ENCODE measurements around the gene CCDC149.

Gene CCDC149

DNA sequence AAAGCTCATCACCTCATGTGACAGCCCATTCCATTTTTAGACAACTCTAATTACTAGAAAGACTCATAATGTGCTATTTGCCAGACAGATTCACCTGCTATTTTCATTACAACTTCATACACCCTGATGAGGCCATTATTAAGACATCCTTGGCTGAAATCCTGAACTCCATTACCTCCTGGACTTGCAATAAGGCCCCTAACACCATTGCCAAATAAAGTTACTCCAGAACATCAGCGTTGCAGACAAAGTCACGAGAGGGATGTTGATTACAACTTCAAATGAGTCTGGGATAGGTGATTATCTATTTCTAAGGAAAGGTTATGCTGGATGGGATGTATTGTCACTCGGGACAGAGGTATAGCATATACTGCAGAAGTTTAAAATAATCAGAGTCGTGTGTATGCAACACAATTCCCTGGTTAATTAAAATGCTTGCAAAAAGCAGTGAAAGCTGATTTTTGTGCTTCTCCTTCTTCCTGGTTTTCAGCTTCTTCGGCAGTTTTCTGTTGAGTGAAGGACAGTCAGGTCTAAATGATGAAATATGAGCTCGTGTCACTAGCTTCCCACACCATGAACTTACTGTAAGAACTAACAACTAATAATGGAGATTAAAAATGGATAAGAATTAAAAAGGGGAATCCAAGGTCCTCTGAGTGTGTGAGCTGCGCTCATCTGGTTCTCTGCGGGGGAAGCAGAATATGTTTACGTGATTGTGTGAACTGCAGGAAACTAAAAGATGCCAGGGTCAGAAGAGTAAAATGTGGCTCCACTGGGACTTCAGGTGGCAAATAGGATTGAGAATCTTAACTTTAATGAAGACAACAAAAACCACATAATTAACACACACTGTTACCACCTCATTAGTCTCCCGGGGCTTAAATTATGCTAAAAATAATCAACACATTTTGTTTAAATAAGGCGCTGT is 135.0 kb downstream of the CCDC149 start:
- DNase-seq (ENCODE audit: low read depth in 2 of 2) = no peak

DNA sequence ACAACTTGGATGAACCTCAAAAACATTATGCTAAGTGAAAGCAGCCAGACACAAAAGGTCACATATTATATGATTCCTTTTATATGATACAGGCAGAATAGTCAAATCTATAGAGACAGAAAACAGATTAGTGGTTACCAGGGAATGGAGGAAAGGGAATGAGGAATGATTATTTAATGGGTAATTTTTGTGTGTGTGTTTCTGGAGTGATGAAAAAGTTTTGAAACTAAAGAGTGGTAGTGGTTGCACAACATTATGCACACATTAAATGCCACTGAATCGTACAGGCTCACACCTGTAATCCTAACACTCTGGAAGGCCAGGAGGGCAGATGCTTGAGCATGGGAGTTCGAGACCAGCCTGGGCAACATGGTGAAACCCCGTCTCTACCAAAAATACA is 137.1 kb downstream of the CCDC149 start:
- DNase-seq (ENCODE audit: low read depth in 2 of 2) = no peak

DNA sequence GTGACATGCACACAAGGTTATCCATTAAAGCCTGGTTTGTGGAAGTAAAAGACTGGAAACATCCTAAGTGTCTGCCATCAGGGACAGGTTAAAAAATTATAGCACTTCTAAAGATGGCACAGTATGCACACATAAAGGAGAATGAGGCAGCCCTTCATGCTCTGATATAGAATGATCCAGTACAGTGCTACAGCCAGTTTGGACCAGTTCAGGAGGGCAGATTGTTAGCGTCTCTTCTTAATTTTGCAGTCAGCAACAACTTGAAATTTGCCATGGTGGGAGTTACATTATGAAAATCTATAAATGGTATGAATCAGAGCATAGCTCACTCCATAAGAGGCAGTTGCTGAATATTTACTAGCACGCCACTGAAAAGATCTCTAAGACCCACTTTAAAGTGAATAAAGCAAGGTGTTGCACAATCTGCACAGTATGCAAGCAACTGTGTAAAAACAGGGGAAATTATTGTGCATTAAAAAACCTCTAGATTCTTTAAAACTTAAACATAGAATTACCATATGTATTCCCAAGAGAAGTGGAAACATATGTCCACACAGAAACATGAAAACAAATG is 137.7 kb downstream of the CCDC149 start:
- no peak for DNase-seq (ENCODE audit: low read depth in 2 of 2)

DNA sequence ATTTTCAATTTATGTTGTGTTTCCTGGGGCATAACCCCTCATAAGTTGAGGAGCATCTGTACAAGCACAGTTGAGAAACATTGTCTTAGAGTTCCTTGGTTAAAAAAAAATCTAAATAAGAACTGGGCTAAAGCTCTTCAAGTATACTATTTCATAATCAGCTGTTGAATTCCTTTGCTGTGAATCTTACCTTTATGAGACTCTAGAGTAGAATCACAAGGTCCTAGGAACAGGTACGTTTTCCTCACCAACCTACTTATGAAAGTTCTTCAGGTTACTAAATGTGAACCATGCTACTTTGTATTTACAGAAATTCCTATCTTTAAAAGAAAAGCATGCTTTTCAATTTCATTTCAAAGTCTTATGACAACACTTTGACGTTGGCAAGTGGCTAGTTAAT is 138.4 kb downstream of the CCDC149 start:
- DNase-seq (ENCODE audit: low read depth in 2 of 2) = no peak

DNA sequence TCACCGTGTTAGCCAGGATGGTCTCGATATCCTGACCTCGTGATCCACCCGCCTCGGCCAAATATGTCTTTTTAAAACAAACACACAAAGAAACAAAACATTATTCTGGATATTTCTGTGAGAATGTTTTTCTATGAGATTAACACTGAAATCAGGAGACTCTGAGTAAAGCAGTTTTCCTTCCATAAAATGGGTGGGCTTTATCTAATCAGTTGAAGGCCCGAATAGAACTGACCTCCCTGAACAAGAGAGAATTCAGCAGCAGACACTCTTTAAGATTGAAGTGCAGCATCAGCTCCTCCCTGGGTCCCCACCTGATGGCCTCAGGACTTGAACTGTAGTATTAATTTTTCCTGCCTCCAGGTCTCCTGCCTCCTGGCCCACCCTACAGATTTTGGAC is 139.9 kb downstream of the CCDC149 start:
- DNase-seq (ENCODE audit: low read depth in 2 of 2) = no peak

DNA sequence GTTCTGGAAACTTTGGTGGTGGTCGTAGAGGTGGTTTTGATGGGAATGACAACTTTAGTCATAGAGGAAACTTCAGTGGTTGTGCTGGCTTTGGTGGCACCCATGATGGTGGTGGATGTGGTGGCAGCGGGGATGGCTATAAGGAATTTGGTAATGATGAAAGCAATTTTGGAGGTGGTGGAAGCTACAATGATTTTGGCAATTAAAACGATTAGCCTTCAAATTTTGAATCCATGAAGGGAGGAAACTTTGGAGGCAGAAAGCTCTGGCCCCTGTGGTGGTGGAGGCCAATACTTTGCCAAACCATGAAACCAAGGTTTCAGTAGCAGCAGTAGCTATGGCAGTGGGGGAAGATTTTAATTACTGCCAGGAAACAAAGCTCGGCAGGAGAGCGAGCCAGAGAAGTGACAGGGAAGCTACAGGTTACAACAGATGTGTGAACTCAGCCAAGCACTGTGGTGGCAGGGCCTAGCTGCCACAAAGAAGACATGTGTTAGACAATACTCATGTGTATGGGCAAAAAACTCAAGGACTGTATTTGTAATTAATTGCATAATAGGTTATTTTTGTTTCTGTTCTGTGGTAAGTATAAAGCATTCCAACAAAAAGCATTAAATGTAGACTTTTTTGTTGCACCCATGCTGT is 140.7 kb downstream of the CCDC149 start:
- no peak for DNase-seq (ENCODE audit: low read depth in 2 of 2)

DNA sequence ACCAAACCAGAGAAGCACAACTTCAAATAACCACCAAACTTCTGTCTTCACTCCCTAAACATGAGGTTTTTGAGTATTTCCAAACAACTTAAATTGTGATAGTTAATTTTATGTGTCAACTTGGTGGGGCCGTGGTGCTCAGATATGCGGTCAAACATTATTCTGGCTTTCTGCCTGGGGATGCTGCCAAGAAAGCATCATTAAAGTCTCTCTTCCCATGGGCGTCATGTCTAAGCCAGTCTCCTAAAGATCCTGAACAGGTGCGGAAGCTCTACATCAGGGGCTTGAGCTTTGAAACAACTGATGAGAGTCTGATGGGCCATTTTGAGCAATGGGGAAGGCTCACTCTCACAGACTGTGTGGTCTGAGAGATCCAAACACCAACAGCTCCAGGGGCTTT is 141.6 kb downstream of the CCDC149 start:
- DNase-seq (ENCODE audit: low read depth in 2 of 2) = no peak

DNA sequence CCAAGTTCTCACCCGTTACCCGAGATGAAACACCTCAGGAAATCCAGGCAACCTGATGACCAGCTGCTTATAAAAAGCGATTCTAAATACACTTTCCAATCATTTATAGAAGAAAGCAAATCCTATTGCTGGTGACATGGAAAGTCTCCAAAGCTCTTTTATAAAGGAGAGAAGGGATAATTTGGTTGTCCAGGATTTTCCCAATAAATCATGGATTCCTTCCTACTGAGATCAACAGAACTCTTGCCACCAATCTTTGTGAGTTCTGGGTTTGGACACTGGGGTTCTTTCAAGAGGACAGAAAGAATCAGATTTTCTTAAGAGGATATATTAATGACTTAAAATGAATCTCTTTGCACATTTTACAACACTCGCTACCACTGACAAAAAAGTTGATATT is 142.2 kb downstream of the CCDC149 start:
- no peak for DNase-seq (ENCODE audit: low read depth in 2 of 2)

DNA sequence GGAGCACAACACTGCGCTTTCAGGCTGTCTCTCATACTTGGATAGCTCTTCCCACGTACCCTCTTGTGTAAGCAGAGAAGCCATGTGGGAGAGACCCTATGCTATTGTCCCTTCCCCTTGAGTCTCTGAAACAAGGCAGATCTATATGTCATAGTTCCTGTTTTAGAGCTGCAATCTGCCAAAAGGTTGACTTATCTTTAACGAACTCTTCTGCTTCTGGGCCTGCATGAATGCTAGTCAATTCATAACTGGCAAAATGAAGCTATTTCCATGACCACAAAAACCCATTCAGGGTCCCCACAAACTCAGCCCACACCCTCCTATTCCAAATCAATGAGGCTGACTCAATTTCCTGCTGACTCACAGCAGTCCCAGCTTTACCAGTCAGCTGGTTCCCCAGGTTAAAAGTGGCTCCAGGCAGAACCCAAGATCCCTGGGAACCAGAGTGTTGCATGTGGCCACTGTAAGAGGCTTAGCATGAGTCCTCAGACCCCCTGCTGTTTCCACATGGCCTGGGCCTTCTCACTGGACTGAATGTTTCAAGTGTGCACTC is 142.7 kb downstream of the CCDC149 start:
- no peak for DNase-seq (ENCODE audit: low read depth in 2 of 2)

DNA sequence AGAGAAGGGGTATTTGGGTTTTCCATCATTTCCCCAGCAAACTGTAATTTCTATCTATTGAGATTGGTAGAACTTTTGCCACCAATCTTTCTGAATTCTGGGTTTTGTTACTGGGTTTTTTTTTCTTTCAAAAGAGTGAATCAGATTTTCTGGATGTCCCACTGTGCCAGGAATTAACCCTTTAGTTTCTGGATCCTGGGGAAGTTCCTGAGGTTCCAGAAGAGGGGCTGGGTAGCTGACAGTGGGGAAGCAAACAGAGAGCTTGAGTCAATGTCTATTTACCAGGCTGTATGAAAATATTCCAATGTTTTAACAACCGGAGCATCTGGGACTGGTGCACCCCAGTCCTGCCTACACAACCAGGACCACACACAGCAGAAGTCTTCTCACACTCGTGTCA is 143.3 kb downstream of the CCDC149 start:
- DNase-seq (ENCODE audit: low read depth in 2 of 2) = no peak

DNA sequence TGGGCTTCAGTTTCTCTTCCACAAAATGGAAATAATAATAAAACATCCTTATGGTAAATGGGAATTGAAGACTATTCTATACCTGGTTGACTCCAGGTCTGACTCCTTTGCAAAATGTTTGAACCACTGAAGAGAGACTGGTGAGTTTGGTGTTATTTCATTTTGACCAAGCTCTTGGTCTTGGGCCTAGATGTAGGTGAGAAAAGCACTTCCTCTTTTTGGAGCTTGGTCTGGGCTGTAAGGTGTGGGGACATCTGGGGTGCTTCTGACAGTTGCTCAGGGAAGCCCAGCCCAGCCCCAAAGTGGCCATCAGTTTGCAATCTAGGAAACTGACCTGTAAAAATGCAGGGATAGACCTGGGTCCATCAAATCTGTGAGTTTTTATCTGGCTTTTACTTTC is 144.2 kb downstream of the CCDC149 start:
- DNase-seq (ENCODE audit: low read depth in 2 of 2) = no peak

DNA sequence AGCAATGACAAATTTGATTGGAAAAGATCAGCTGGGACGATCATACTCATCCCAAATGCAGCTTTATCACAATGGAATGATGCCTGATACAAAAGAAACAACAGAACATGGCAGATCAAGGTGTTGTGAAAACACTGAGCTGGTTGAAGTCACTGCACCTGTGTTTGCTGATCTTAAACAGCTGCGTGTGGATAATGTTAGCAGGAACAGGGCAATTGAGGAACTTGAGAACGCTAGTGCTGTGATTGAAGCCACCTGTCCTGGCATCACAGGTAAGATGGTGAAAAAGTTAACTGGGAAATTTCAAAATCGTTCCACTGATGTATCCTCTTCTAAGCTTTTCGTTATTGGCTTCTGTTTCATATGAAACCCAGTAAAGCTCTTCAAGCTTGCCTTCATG is 144.8 kb downstream of the CCDC149 start:
- DNase-seq (ENCODE audit: low read depth in 2 of 2) = no peak

DNA sequence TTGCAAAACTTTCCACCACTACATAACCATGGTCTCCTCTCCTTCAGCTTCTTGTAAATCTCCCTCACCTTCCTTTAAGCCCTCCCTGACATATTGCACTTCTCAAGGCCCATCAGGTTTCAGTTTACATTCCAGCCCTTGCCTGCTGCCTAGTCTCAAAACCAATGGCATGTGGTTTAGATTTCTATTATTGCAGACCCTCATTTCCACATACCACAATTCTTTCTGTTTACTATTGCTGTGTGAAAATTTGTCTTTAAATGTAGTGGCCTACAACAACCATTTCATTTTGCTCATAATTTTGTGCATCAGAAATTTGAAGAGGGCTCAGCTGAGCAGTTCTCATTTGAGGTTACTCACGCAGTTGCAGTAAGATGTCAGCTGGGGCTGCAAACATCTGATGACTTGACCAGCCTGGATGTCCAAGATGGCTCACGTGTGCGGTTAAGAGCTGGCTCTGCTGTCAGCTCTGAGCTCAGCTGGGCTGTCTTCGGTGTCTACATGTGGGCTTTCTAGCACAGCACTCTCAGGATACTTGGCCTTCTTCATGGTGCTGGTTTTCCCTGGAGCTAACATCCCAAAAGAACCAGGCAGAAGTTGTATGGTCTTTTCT is 147.4 kb downstream of the CCDC149 start:
- DNase-seq (ENCODE audit: low read depth in 2 of 2) = no peak

DNA sequence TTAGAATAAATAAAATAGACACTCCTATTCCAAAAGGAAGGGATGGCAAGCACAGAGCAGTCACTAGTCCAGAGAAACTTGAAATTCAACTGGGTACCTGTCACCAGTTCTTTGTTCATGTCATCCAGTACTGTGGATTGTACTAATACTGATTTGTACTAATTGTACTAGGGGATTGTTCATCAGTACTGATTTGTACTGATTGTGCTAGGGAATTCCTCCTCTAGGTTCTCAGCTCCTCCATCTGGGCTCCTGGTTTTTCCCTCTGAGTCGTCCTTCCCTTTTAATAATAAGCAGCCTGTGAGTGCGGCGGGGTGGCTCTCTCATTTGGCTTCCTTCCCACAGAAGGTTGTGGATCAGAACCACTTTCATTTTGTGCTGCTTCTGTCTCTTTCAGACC is 148.5 kb downstream of the CCDC149 start:
- no peak for DNase-seq (ENCODE audit: low read depth in 2 of 2)

DNA sequence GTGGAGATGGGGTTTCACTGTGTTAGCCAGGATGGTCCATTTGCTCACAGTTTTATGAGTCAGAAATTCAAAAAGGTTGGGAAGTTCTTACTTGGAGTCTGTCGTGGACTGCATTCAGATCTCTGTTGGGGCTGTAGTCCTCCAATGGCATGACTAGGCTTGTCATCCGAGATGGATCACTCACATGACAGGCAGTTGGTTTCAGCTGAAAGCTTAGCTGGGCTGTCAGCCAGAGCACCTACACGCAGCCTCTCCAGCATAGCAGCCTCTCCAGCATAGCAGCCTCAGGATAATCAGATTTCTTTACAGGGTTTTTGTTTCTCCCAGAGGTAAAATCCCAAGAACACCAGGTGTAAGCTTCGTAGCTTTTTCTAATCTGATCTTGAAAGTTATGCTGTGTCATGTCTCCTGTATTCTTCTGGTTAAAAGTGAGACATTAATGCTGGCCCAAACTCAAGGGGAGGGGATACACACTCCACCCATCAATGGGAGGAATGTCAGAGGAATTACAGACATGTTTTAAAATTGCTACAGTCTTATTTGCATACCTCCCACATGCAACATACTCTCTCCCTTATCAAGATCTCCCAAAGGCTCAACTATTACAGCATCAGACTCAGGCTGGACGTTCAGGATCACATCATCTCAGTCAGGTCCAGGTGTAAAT is 149.1 kb downstream of the CCDC149 start:
- DNase-seq (ENCODE audit: low read depth in 2 of 2) = no peak

All from stimulated activated CD8-positive, alpha-beta memory T cell treated with anti-CD3 and anti-CD28 coated beads, Interleukin-2, amount 100 ng/mL, for 48 hours (primary cell).